Hepatocyte (in vitro differentiated cells): ENCODE results near the gene HOXD12. TPM values are rescaled to one million over a fixed set of nuclear protein-coding genes. Genes with fewer than 3 reads are reported as not detected.
A peak's percentile ranks its signal among the peaks of the same experiment; 100 is the strongest.

Experiments used
- DNase-seq: peaks from one replicate; pipeline ENCODE4 v3.0.0-alpha.2; 2016; ENCODE audit warnings: low spot score
- H2AFZ ChIP-seq: fragments of 200-600 bp; sonication (generic); 2 replicates; pipeline ENCODE4 v1.6.0; 2016; ENCODE audit warnings: antibody characterized with exemption, mild to moderate bottlenecking
- H3K27ac ChIP-seq: fragments of 200-600 bp; sonication (generic); 2 replicates; pipeline ENCODE4 v1.5.1; 2016; ENCODE audit warnings: mild to moderate bottlenecking
- H3K27me3 ChIP-seq: fragments of 200-600 bp; sonication (generic); 2 replicates; pipeline ENCODE4 v1.6.1; 2016
- H3K36me3 ChIP-seq: fragments of 200-600 bp; sonication (generic); replicated peaks from 2 replicates; pipeline ENCODE4 v1.5.1; 2016; ENCODE audit warnings: low read depth; ENCODE audit not compliant: insufficient read depth
- H3K4me1 ChIP-seq: fragments of 200-600 bp; sonication (generic); 2 replicates; pipeline ENCODE4 v1.5.1; 2016; ENCODE audit warnings: mild to moderate bottlenecking, moderate library complexity; ENCODE audit not compliant: insufficient read depth
- H3K4me2 ChIP-seq: fragments of 200-600 bp; sonication (generic); 2 replicates; pipeline ENCODE4 v1.6.0; 2016
- H3K4me3 ChIP-seq: fragments of 200-600 bp; sonication (generic); 2 replicates; pipeline ENCODE4 v1.5.1; 2016; ENCODE audit warnings: mild to moderate bottlenecking
- H3K79me2 ChIP-seq: fragments of 200-600 bp; sonication (generic); 2 replicates; pipeline ENCODE4 v1.6.0; 2017; ENCODE audit warnings: mild to moderate bottlenecking
- H3K9me2 ChIP-seq: fragments of 200-600 bp; sonication (generic); replicated peaks from 2 replicates; pipeline ENCODE4 v1.6.0; 2017; ENCODE audit warnings: mild to moderate bottlenecking; ENCODE audit not compliant: insufficient read depth
- H3K9me3 ChIP-seq: fragments of 200-600 bp; sonication (generic); 2 replicates; pipeline ENCODE4 v1.5.1; 2016; ENCODE audit warnings: low read depth, mild to moderate bottlenecking
- H4K20me1 ChIP-seq: fragments of 200-600 bp; sonication (generic); 2 replicates; pipeline ENCODE4 v1.6.0; 2016; ENCODE audit warnings: mild to moderate bottlenecking; ENCODE audit not compliant: insufficient read depth, poor library complexity, severe bottlenecking
- CTCF ChIP-seq: fragments of 200-600 bp; sonication (generic); IDR thresholded peaks from 2 replicates; pipeline ENCODE4 v1.5.1; 2016; ENCODE audit warnings: antibody characterized with exemption, mild to moderate bottlenecking; ENCODE audit not compliant: poor library complexity
- EZH2 ChIP-seq: fragments of 200-600 bp; sonication (generic); IDR thresholded peaks from 2 replicates; pipeline ENCODE4 v1.6.1; 2016; ENCODE audit warnings: antibody characterized with exemption, mild to moderate bottlenecking, borderline replicate concordance
- EZH2phosphoT487 ChIP-seq: fragments of 200-600 bp; sonication (generic); IDR thresholded peaks from one replicate; pipeline ENCODE4 v1.6.1; 2018; ENCODE audit warnings: antibody characterized with exemption, mild to moderate bottlenecking, low read depth, moderate library complexity; ENCODE audit not compliant: unreplicated experiment, severe bottlenecking
- WGBS: methylation state at CpG from one replicate; pipeline ENCODE4 v1.1.6; 2016; ENCODE audit warnings: low lambda C conversion rate; ENCODE audit errors: missing lambda C conversion rate; 5-methylcytosine and 5-hydroxymethylcytosine counted together
- polyA plus RNA-seq: library from polyadenylated mRNA; unstranded; fragments of >200 nt; fragmentation: Nextera tagmentation; extraction: Ambion mirVana; gene quantifications from 2 replicates; pipeline ENCODE4 v1.2.1, GENCODE V29; 2016
- total RNA-seq: library from RNA; depleted of rRNA; stranded (reverse); fragments of >200 nt; gene quantifications from 2 replicates; pipeline ENCODE4 v1.2.3, GENCODE V29; 2014

The HOXD12 gene
- total and polyA plus RNA-seq, 2 experiments from 2014 or later = 3.3 to 29.0 TPM

GRCh38 chr2:176089843-176090395 lies 9.7 kb upstream of the HOXD12 start:
- H3K27me3 ChIP-seq = peaks cover 95% of the 10 kb centered on the region
- no peaks in the 10 kb centered on the region for H3K36me3 ChIP-seq
- no peak for TF ChIP-seq CTCF
- TF ChIP-seq EZH2phosphoT487 = no peak
- peak; percentile 39 for TF ChIP-seq EZH2
- H3K4me1 ChIP-seq = peaks cover 9% of the 10 kb centered on the region
- H3K4me3 ChIP-seq = no peak overlapping the region
- peak overlapping the region; percentile 88 for H3K4me2 ChIP-seq
- H3K9me2 ChIP-seq = no peaks in the 10 kb centered on the region
- H3K27ac ChIP-seq = no peak overlapping the region
- no peaks in the 10 kb centered on the region for H3K9me3 ChIP-seq
- H2AFZ ChIP-seq = no peak overlapping the region
- H3K79me2 ChIP-seq = peaks cover 61% of the 10 kb centered on the region
- no peak for DNase-seq
- H4K20me1 ChIP-seq = peaks cover 14% of the 10 kb centered on the region

GRCh38 chr2:176090862-176091261 lies 8.7 kb upstream of the HOXD12 start:
- WGBS = 33% methylated on average over 5 of the region's 5 CpGs

GRCh38 chr2:176091329-176092258 lies 8.0 kb upstream of the HOXD12 start:
- peaks cover 95% of the 10 kb centered on the region for H3K27me3 ChIP-seq
- WGBS = 8% methylated on average over 31 of the region's 31 CpGs
- peaks cover 7% of the 10 kb centered on the region for H3K4me1 ChIP-seq
- no peaks in the 10 kb centered on the region for H3K9me3 ChIP-seq
- TF ChIP-seq EZH2 (peak; percentile 75), CTCF (no peak), EZH2phosphoT487 (peak; percentile 87)
- H3K9me2 ChIP-seq = no peaks in the 10 kb centered on the region
- H3K79me2 ChIP-seq = peaks cover 63% of the 10 kb centered on the region
- H3K27ac ChIP-seq = peak overlapping the region; percentile 88
- H3K36me3 ChIP-seq = no peaks in the 10 kb centered on the region
- H3K4me2 ChIP-seq = peak overlapping the region; percentile 91
- peaks cover 14% of the 10 kb centered on the region for H4K20me1 ChIP-seq
- H3K4me3 ChIP-seq = peak overlapping the region; percentile 21
- H2AFZ ChIP-seq = no peak overlapping the region
- DNase-seq = no peak

More at GRCh38 chr2:176090862-176091261, 8.7 kb upstream of the HOXD12 start:
- Histone ChIP-seq H2AFZ (no peak overlapping the region), H3K4me2 (peak overlapping the region; percentile 91), H3K79me2 (peaks cover 63% of the 10 kb centered on the region), H3K27ac (peak overlapping the region; percentile 88), H3K9me2 (no peaks in the 10 kb centered on the region), H3K9me3 (no peaks in the 10 kb centered on the region), H4K20me1 (peaks cover 14% of the 10 kb centered on the region), H3K27me3 (peaks cover 95% of the 10 kb centered on the region), H3K4me1 (peaks cover 9% of the 10 kb centered on the region), H3K36me3 (no peaks in the 10 kb centered on the region), H3K4me3 (no peak overlapping the region)
- no peak for TF ChIP-seq EZH2phosphoT487
- TF ChIP-seq CTCF = no peak
- no peak for TF ChIP-seq EZH2
- DNase-seq = no peak
